ENCODE data around the gene ROR1. TPM values are rescaled to one million over a fixed set of nuclear protein-coding genes. Genes with fewer than 3 reads are reported as not detected.

The ROR1 gene
- total and polyA plus RNA-seq, 2 donors (not counting 3 experiments of a cell fraction or from before 2014, with no cell fraction given), result 2.6 to 3.5 TPM

DNA sequence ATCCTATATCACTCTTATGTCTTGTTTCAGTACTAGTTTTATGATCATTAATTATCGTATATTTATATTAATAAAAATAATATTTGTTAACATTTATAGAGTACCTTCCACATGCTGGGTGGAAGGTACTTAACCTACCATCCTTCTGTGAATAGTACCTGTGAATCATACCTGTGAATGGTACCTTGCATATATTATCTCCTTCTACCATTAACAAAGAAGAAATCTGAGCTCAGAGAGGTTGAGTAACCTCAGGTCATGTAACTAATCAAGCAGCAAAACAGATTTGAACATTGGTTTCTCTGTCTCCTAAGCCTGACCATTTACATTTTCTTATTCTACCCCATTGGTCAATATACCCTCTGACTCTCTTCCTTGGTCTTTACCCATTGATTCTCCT is 255.2 kb downstream of the ROR1 start:
- BruUV-seq (replicated peaks), result no TSS peak
- H3K9ac ChIP-seq (replicated peaks; ENCODE audit: extremely low read depth, insufficient read depth, low read length), result no peak overlapping the region
- POLR2A ChIA-PET, result no interaction called here
- H3K36me3 ChIP-seq (ENCODE audit: control insufficient read depth in 2 of 2, extremely low read depth in 1 of 2, insufficient read depth in 2 of 2, low read length in 2 of 2), result no peaks in the 10 kb centered on the region
- no peaks in the 10 kb centered on the region for H3K27me3 ChIP-seq (ENCODE audit: control insufficient read depth in 2 of 2, insufficient read depth in 2 of 2, low read length in 2 of 2)
- intact Hi-C loops (cut with micrococcal nuclease) (no loop called here), dilution Hi-C loops (cut with MboI; ENCODE audit: extremely low pct_ligation_motif_present, low sequenced_read_pairs) (no loop called here)
- H3K4me3 ChIP-seq (replicated peaks in 1 of 3; ENCODE audit: insufficient read depth in 1 of 3, low read depth in 1 of 3, low read length in 3 of 3), result no peak overlapping the region
- no peaks in the 10 kb centered on the region for H3K9me3 ChIP-seq (replicated peaks; ENCODE audit: control insufficient read depth, insufficient read depth, low read length)
- no peaks in the 10 kb centered on the region for H3K4me1 ChIP-seq (ENCODE audit: control insufficient read depth, extremely low read depth, insufficient read depth, low read length)
- CTCF ChIA-PET, result no interaction called here
- no peak overlapping the region for H3K27ac ChIP-seq (ENCODE audit: insufficient read depth, low read depth, low read length)
- TF ChIP-seq POLR2A (IDR thresholded peaks at IDR 0.05; ENCODE audit: low read depth, low read length), result no peak
- TF ChIP-seq POLR2AphosphoS5 (IDR thresholded peaks at IDR 0.05; ENCODE audit: insufficient read depth, low read depth, low read length), result no peak
- no peak for TF ChIP-seq GATA2 (IDR thresholded peaks at IDR 0.05; ENCODE audit: insufficient read depth, insufficient read length, low read depth, low read length)
- no peak for TF ChIP-seq EZH2 (IDR thresholded peaks at IDR 0.05; ENCODE audit: borderline replicate concordance, low read depth, low read length, severe bottlenecking)
- TF ChIP-seq MAX (IDR thresholded peaks at IDR 0.05; ENCODE audit: insufficient read depth, insufficient read length), result no peak
- TF ChIP-seq, protein P1, sequence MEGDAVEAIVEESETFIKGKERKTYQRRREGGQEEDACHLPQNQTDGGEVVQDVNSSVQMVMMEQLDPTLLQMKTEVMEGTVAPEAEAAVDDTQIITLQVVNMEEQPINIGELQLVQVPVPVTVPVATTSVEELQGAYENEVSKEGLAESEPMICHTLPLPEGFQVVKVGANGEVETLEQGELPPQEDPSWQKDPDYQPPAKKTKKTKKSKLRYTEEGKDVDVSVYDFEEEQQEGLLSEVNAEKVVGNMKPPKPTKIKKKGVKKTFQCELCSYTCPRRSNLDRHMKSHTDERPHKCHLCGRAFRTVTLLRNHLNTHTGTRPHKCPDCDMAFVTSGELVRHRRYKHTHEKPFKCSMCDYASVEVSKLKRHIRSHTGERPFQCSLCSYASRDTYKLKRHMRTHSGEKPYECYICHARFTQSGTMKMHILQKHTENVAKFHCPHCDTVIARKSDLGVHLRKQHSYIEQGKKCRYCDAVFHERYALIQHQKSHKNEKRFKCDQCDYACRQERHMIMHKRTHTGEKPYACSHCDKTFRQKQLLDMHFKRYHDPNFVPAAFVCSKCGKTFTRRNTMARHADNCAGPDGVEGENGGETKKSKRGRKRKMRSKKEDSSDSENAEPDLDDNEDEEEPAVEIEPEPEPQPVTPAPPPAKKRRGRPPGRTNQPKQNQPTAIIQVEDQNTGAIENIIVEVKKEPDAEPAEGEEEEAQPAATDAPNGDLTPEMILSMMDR (IDR thresholded peaks at IDR 0.05; ENCODE audit: extremely low read depth in 1 of 2, insufficient read depth in 1 of 2, low read depth in 1 of 2, low read length in 2 of 2), result no peak
- TF ChIP-seq JUN (IDR thresholded peaks at IDR 0.05; ENCODE audit: borderline replicate concordance, insufficient read depth, insufficient read length, low read depth), result no peak
- no peak for TF ChIP-seq FOS (IDR thresholded peaks at IDR 0.05; ENCODE audit: borderline replicate concordance, insufficient read depth, low read length)
- no peak for TF ChIP-seq MYC (IDR thresholded peaks at IDR 0.05; ENCODE audit: low read depth, low read length)
- H3K4me2 ChIP-seq (ENCODE audit: insufficient read depth, low read length), result no peak overlapping the region
- FAIRE-seq, result no peak
- H3K79me2 ChIP-seq (ENCODE audit: control insufficient read depth, insufficient read depth, low read length), result no peaks in the 10 kb centered on the region
- H4K20me1 ChIP-seq (replicated peaks; ENCODE audit: control insufficient read depth, extremely low read depth, insufficient read depth, low read length), result no peaks in the 10 kb centered on the region
- no peak overlapping the region for H2AFZ ChIP-seq (ENCODE audit: low read depth, low read length)
- DNase-seq (ENCODE audit: low read depth, low spot score), result no peak
- H3K9me1 ChIP-seq (replicated peaks; ENCODE audit: control insufficient read depth, extremely low read depth, insufficient read depth, low read length), result no peaks in the 10 kb centered on the region

Data from endothelial cell of umbilical vein (primary cell).